Mesenchymal stem cell (in vitro differentiated cells and primary cell): ENCODE data around the gene PQBP1.

Experiments used
- DNase-seq: peaks from one replicate; pipeline ENCODE4 v3.0.0-alpha.2; 2013
- H2AFZ ChIP-seq: one replicate; pipeline ENCODE4 v1.6.1; 2013; ENCODE audit warnings: low read depth, mild to moderate bottlenecking, control low read depth, inconsistent platforms, low read length, moderate library complexity
- H2AK5ac ChIP-seq: 2 replicates; pipeline ENCODE4 v1.6.1; 2013; ENCODE audit warnings: low read length, moderate library complexity, mild to moderate bottlenecking, inconsistent platforms; ENCODE audit not compliant: severe bottlenecking
- H2BK120ac ChIP-seq: one replicate; pipeline ENCODE4 v1.6.1; 2013; ENCODE audit warnings: low read depth, mild to moderate bottlenecking, inconsistent platforms, low read length, moderate library complexity
- H2BK12ac ChIP-seq, 2 experiments: one replicate each; pipeline ENCODE4 v1.6.1; 2013; ENCODE audit warnings: inconsistent platforms in 2 of 2, low read length in 2 of 2, mild to moderate bottlenecking in 2 of 2, moderate library complexity in 2 of 2, control low read depth in 1 of 2
- H2BK15ac ChIP-seq: one replicate; pipeline ENCODE4 v1.6.1; 2013; ENCODE audit warnings: mild to moderate bottlenecking, low read depth, inconsistent platforms; ENCODE audit not compliant: poor library complexity, severe bottlenecking
- H2BK5ac ChIP-seq: 2 replicates; pipeline ENCODE4 v1.6.1; 2013; ENCODE audit warnings: low read depth, mild to moderate bottlenecking, low read length, control low read depth, inconsistent platforms; ENCODE audit not compliant: poor library complexity, severe bottlenecking
- H3K14ac ChIP-seq, 2 experiments: one replicate each; pipeline ENCODE4 v1.6.1; 2013; ENCODE audit warnings: inconsistent platforms in 2 of 2, low read length in 2 of 2, control low read depth in 1 of 2, mild to moderate bottlenecking in 1 of 2, moderate library complexity in 1 of 2
- H3K18ac ChIP-seq, 2 experiments: one replicate each; pipeline ENCODE4 v1.6.1; 2013; ENCODE audit warnings: inconsistent platforms in 2 of 2, low read length in 2 of 2, control low read depth in 1 of 2, low read depth in 1 of 2, mild to moderate bottlenecking in 1 of 2
- H3K23ac ChIP-seq, 2 experiments: one replicate each; pipeline ENCODE4 v1.6.1; 2013; ENCODE audit warnings: inconsistent platforms in 2 of 2, low read length in 2 of 2, mild to moderate bottlenecking in 2 of 2, moderate library complexity in 2 of 2, control low read depth in 1 of 2
- H3K27ac ChIP-seq: 2 replicates; pipeline ENCODE4 v1.5.1; 2013; ENCODE audit warnings: mild to moderate bottlenecking, moderate library complexity, low read length, control low read depth, inconsistent platforms; ENCODE audit not compliant: poor library complexity, severe bottlenecking
- H3K27me3 ChIP-seq, 2 experiments: 2 replicates each; pipeline versions ENCODE4 v1.6.1 to v1.7.0; 2013; ENCODE audit warnings: low read length in 2 of 2, mild to moderate bottlenecking in 2 of 2, moderate library complexity in 2 of 2, control low read depth in 1 of 2, inconsistent platforms in 1 of 2; ENCODE audit not compliant: control insufficient read depth in 1 of 2, insufficient read depth in 1 of 2
- H3K36me3 ChIP-seq, 2 experiments: 2 replicates each; pipeline versions ENCODE4 v1.6.1 to v1.7.0; 2013; ENCODE audit warnings: low read length in 2 of 2, control low read depth in 1 of 2, inconsistent platforms in 1 of 2, low read depth in 1 of 2, mild to moderate bottlenecking in 1 of 2; ENCODE audit not compliant: insufficient read depth in 2 of 2, control insufficient read depth in 1 of 2
- H3K4ac ChIP-seq, 2 experiments: one replicate each; pipeline ENCODE4 v1.6.1; 2013; ENCODE audit warnings: inconsistent platforms in 2 of 2, low read length in 2 of 2, mild to moderate bottlenecking in 2 of 2, moderate library complexity in 2 of 2, control low read depth in 1 of 2, low read depth in 1 of 2
- H3K4me1 ChIP-seq: 2 replicates; pipeline ENCODE4 v1.6.1; 2013; ENCODE audit warnings: low read depth, low read length, control low read depth; ENCODE audit not compliant: control insufficient read depth, insufficient read depth
- H3K4me2 ChIP-seq: 2 replicates; pipeline ENCODE4 v1.6.1; 2013; ENCODE audit warnings: low read length, mild to moderate bottlenecking, inconsistent platforms; ENCODE audit not compliant: poor library complexity, severe bottlenecking
- H3K4me3 ChIP-seq, 2 experiments: 2 replicates each; pipeline versions ENCODE4 v1.5.1 to v1.7.0; 2013; ENCODE audit warnings: low read length in 2 of 2, mild to moderate bottlenecking in 2 of 2, control low read depth in 1 of 2, low read depth in 1 of 2; ENCODE audit not compliant: insufficient read depth in 1 of 2
- H3K79me1 ChIP-seq: replicated peaks from 2 replicates; pipeline ENCODE4 v1.6.1; 2013; ENCODE audit warnings: mild to moderate bottlenecking, control low read depth, low read length, inconsistent platforms; ENCODE audit not compliant: poor library complexity, severe bottlenecking
- H3K9ac ChIP-seq: 2 replicates; pipeline ENCODE4 v1.7.0; 2013; ENCODE audit warnings: mild to moderate bottlenecking, low read length, moderate library complexity
- H3K9me3 ChIP-seq: 2 replicates; pipeline ENCODE4 v1.7.0; 2013; ENCODE audit warnings: mild to moderate bottlenecking, low read length; ENCODE audit not compliant: control insufficient read depth
- H4K8ac ChIP-seq: one replicate; pipeline ENCODE4 v1.6.1; 2013; ENCODE audit warnings: inconsistent platforms, mild to moderate bottlenecking, low read length, moderate library complexity
- H4K91ac ChIP-seq: one replicate; pipeline ENCODE4 v1.6.1; 2013; ENCODE audit warnings: mild to moderate bottlenecking, low read length, inconsistent platforms
- WGBS: methylation state at CpG from one replicate; pipeline ENCODE4 v1.1.7; 2013; ENCODE audit warnings: mixed read lengths; 5-methylcytosine and 5-hydroxymethylcytosine counted together

PQBP1 gene

DNA sequence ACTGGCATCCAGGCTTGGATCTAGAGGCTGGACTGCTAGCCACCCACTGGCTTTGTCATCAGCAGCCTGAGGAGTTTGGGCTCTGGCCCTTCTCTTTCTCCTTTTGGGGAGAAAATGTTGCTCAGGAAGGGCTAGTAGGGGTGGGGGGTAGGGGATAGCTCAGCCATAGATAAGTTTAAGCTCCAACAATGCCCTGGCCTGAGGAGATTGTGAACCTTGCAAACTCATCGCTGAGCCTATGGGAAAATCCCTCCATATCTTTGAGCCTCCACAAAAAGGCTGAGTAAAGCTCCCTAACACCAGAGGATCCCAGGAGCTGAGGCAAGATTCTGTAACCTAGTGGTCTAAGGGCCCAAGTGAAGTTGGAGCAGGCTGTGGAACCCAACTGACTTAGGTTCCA lies 50.9 kb downstream of the PQBP1 start:
- H2BK15ac ChIP-seq: no peak overlapping the region
- no peak overlapping the region for H4K8ac ChIP-seq
- no peak overlapping the region for H4K91ac ChIP-seq
- H3K4me2 ChIP-seq: no peak overlapping the region
- no peak overlapping the region for H3K14ac ChIP-seq
- H3K36me3 ChIP-seq: peaks cover 11 to 17% of the 10 kb centered on the region in 2 experiments
- no peak overlapping the region for H2AK5ac ChIP-seq
- H3K27me3 ChIP-seq: peaks cover 0 to 10% of the 10 kb centered on the region in 2 experiments
- no peak overlapping the region for H3K9ac ChIP-seq
- H3K18ac ChIP-seq: no peak overlapping the region
- no peak for DNase-seq
- no peak overlapping the region for H2BK12ac ChIP-seq
- no peak overlapping the region for H3K27ac ChIP-seq
- H2BK120ac ChIP-seq: no peak overlapping the region
- H3K4me3 ChIP-seq: no peak overlapping the region
- H3K4ac ChIP-seq: no peak overlapping the region
- no peak overlapping the region for H2AFZ ChIP-seq
- H3K23ac ChIP-seq: no peak overlapping the region
- WGBS: 100% methylated on average over 1 of the region's 1 CpG
- H3K79me1 ChIP-seq: peaks cover 2% of the 10 kb centered on the region
- H2BK5ac ChIP-seq: no peak overlapping the region
- no peaks in the 10 kb centered on the region for H3K9me3 ChIP-seq
- H3K4me1 ChIP-seq: no peaks in the 10 kb centered on the region
